ENCODE data around the gene RFNG. TPM values are rescaled to one million over a fixed set of nuclear protein-coding genes. Genes with fewer than 3 reads are reported as not detected.
A peak's percentile ranks its signal among the peaks of the same experiment; 100 is the strongest.

RFNG gene
- total RNA-seq, 1 donor: 33.3 TPM

- TF ChIP-seq CTCF (IDR thresholded peaks at IDR 0.05; ENCODE audit: insufficient read depth, low read length): no peak
- H3K4me3 ChIP-seq (ENCODE audit: low read depth, low read length): no peak overlapping the region
- DNase-seq (ENCODE audit: low read depth): no peak
Measured at GRCh38 chr17:82029391-82029790, 22.2 kb downstream of the RFNG start.

- TF ChIP-seq CTCF (IDR thresholded peaks at IDR 0.05; ENCODE audit: insufficient read depth, low read length): no peak
- no peak overlapping the region for H3K4me3 ChIP-seq (ENCODE audit: low read depth, low read length)
- DNase-seq (ENCODE audit: low read depth): no peak
Measured at GRCh38 chr17:82028966-82029365, 22.6 kb downstream of the RFNG start.

- no peak overlapping the region for H3K4me3 ChIP-seq (ENCODE audit: low read depth, low read length)
- no peak for DNase-seq (ENCODE audit: low read depth)
- no peak for TF ChIP-seq CTCF (IDR thresholded peaks at IDR 0.05; ENCODE audit: insufficient read depth, low read length)
Measured at GRCh38 chr17:82028246-82028645, 23.4 kb downstream of the RFNG start.

- DNase-seq (ENCODE audit: low read depth): no peak
- no peak for TF ChIP-seq CTCF (IDR thresholded peaks at IDR 0.05; ENCODE audit: insufficient read depth, low read length)
- no peak overlapping the region for H3K4me3 ChIP-seq (ENCODE audit: low read depth, low read length)
Measured at GRCh38 chr17:82025401-82026107, 26.1 kb downstream of the RFNG start.

GRCh38 chr17:82024859-82025258 is 26.8 kb downstream of the RFNG start:
- no peak for DNase-seq (ENCODE audit: low read depth)
- TF ChIP-seq CTCF (IDR thresholded peaks at IDR 0.05; ENCODE audit: insufficient read depth, low read length): no peak

GRCh38 chr17:82023447-82024241 is 28.0 kb downstream of the RFNG start:
- H3K4me3 ChIP-seq (ENCODE audit: low read depth, low read length): peak overlapping the region; percentile 74
- TF ChIP-seq CTCF (IDR thresholded peaks at IDR 0.05; ENCODE audit: insufficient read depth, low read length): no peak
- no peak for DNase-seq (ENCODE audit: low read depth)

More at GRCh38 chr17:82024859-82025258, 26.8 kb downstream of the RFNG start:
- H3K4me3 ChIP-seq (ENCODE audit: low read depth, low read length): no peak overlapping the region
